Large intestine (tissue), 3 donors: ENCODE measurements around the gene GDPGP1. TPM values are rescaled to one million over a fixed set of nuclear protein-coding genes. Genes with fewer than 3 reads are reported as not detected.

Experiments used
- DNase-seq, 2 donors: peaks; one replicate each; pipeline versions ENCODE4 v3.0.0 to v3.0.0-alpha.2; 2013
- H3K27ac ChIP-seq: one replicate; pipeline ENCODE4 v1.5.1; 2013; ENCODE audit warnings: low read length
- H3K27me3 ChIP-seq: 2 replicates; pipeline ENCODE4 v1.6.1; 2013; ENCODE audit warnings: low read length; ENCODE audit not compliant: control insufficient read depth, insufficient read depth
- H3K36me3 ChIP-seq: 2 replicates; pipeline ENCODE4 v1.6.1; 2013; ENCODE audit warnings: low read length; ENCODE audit not compliant: control insufficient read depth, insufficient read depth
- H3K4me1 ChIP-seq: one replicate; pipeline ENCODE4 v1.6.1; 2013; ENCODE audit warnings: low read length; ENCODE audit not compliant: control insufficient read depth, insufficient read depth
- H3K4me3 ChIP-seq: one replicate; pipeline ENCODE4 v1.5.1; 2013; ENCODE audit warnings: low read length
- H3K9me3 ChIP-seq: one replicate; pipeline ENCODE4 v1.6.1; 2013; ENCODE audit warnings: mild to moderate bottlenecking, low read depth, low read length, moderate library complexity; ENCODE audit not compliant: control insufficient read depth
- WGBS: methylation state at CpG from one replicate; pipeline ENCODE4 v1.1.5; 2013; ENCODE audit warnings: low lambda C conversion rate; ENCODE audit not compliant: insufficient coverage; 5-methylcytosine and 5-hydroxymethylcytosine counted together
- polyA plus RNA-seq: library from polyadenylated mRNA; unstranded; fragments of 120-200 nt; gene quantifications from one replicate; pipeline ENCODE4 v1.2.1, GENCODE V29; 2013

GDPGP1 gene
- polyA plus RNA-seq, 1 donor, result 7.8 TPM

DNA sequence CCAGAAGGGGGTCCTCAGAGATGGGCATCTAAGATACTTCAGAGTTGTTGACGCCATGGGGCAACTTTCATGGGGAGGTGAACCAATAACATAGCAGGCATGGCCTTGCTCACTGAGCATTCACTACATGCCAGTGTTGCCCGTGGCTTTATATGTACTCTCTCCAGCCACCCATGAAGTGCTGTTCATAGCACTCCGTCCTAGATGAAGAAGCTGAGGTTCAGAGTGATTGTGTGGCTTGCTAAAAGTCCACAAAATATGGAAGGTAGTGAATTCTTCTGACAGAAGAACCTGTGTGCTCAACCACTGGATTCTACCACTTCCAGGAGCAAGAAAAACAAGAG, 42.7 kb upstream of the GDPGP1 start:
- WGBS, result no CpG with 5 or more reads among the region's 3 CpGs
- no peak overlapping the region for H3K4me3 ChIP-seq
- no peak for DNase-seq

GRCh38 chr15:90191794-90192509, 42.1 kb upstream of the GDPGP1 start:
- Histone ChIP-seq H3K4me3 (peak overlapping the region; percentile 8), H3K36me3 (peaks cover 5% of the 10 kb centered on the region), H3K4me1 (peaks cover 38% of the 10 kb centered on the region), H3K27ac (peak overlapping the region; percentile 88), H3K27me3 (no peaks in the 10 kb centered on the region), H3K9me3 (no peaks in the 10 kb centered on the region)
- WGBS, result no CpG with 5 or more reads among the region's 7 CpGs
- DNase-seq, result peak; percentile 90 to 95

More for the DNA sequence above, 42.7 kb upstream of the GDPGP1 start:
- Histone ChIP-seq H3K4me1 (peaks cover 38% of the 10 kb centered on the region), H3K36me3 (peaks cover 5% of the 10 kb centered on the region), H3K9me3 (no peaks in the 10 kb centered on the region), H3K27me3 (no peaks in the 10 kb centered on the region), H3K27ac (peak overlapping the region; percentile 88)

DNA sequence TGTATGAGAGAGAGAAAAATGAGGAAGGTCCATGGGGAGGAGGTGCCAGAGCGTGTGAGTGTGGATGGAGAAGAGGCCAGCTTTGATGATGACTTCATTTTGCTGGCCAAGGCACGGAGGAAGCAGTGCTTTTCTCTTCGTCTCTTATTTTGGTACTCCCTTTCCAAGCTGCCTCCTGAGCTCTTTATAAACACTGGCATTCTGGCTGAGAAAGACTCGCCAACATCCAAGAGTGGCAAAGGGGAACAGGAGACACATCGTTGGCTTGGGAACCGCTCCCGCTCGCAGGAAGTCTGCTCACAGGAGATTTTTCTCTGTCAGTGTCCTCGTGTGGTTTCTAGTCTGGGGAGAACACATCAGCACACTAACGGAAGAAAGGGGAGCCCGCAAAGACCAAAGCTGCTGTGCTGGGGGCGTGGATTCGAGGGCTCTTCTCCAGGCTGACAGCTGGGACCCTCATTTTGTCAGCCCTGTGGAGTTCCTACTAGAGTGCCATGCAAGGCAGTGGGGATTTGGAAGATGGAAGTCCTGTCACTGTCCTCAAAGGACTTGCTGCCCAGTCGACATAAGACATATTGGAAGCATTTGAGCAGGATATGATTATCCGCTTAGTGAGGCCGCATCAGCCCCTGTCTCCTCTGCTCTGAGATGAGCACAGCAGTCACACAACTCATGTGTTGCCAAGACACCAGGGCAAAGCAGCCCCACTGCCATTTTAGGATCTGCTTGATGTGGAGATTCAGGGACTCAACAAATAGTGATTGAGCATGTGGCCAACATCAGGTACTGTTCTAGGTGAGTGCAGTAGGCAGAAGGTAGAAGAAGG, 40.8 kb upstream of the GDPGP1 start:
- H3K9me3 ChIP-seq, result no peaks in the 10 kb centered on the region
- peak overlapping the region; percentile 88 for H3K27ac ChIP-seq
- no peak for DNase-seq
- H3K36me3 ChIP-seq, result peaks cover 5% of the 10 kb centered on the region
- H3K4me3 ChIP-seq, result no peak overlapping the region
- WGBS, result no CpG with 5 or more reads among the region's 16 CpGs
- H3K4me1 ChIP-seq, result peaks cover 38% of the 10 kb centered on the region
- H3K27me3 ChIP-seq, result no peaks in the 10 kb centered on the region

DNA sequence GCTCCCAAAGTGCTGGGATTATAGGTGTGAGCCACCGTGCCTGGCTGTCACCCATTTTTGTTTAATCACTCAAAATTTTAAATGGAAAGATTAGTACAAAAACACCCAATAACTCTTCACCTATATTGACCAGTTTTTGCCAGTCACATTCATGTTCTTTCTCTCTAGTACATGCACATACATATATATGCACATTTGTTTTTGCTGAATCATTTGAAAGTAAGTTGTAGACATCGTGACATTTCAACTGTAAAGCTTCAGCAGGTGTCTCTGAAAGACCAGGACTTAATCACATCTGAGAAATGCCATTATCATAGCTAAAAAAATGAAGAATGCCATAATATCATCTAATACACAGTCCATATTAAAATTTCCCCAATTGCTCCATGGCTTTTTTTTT, 39.4 kb upstream of the GDPGP1 start:
- H3K4me3 ChIP-seq, result no peak overlapping the region
- peaks cover 5% of the 10 kb centered on the region for H3K36me3 ChIP-seq
- H3K4me1 ChIP-seq, result peaks cover 38% of the 10 kb centered on the region
- no peaks in the 10 kb centered on the region for H3K27me3 ChIP-seq
- H3K9me3 ChIP-seq, result no peaks in the 10 kb centered on the region
- WGBS, result 100% methylated on average over 1 of the region's 2 CpGs
- H3K27ac ChIP-seq, result no peak overlapping the region
- no peak for DNase-seq

DNA sequence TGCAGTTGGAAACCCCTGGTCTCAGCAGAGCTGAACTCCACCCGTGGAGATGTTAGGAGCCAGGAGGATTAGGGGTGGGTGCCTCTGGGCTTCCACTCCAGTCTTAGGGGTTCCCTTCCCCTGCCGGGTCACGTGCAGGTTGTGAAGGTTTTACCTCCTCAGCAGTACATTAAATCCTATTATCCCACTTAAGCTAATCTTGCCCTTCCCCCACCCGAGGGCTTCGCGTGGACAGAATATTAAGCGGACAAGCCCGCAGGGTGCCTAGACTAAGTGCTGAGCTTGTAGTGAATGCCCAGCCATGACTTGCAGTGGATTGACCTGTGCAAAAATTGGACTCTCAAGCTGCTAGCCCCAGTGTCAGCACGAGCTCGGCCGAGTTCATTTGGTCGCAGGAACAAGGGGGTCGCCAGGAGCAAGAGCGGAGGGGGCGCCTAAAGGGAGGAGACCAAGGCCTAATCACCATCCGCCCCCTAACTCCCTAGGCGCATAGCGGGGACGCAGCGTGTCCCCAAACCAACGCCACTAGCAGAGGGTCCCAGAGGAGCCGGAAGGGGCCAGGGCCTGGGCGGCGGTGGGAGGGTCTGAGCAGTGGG, 33.4 kb upstream of the GDPGP1 start:
- H3K27me3 ChIP-seq, result no peaks in the 10 kb centered on the region
- WGBS, result no CpG with 5 or more reads among the region's 24 CpGs
- H3K4me1 ChIP-seq, result peaks cover 15% of the 10 kb centered on the region
- peak overlapping the region; percentile 76 for H3K27ac ChIP-seq
- H3K9me3 ChIP-seq, result no peaks in the 10 kb centered on the region
- peak overlapping the region; percentile 90 for H3K4me3 ChIP-seq
- peaks cover 17% of the 10 kb centered on the region for H3K36me3 ChIP-seq
- DNase-seq, result peak in 1 of 2 donors; percentile 37

DNA sequence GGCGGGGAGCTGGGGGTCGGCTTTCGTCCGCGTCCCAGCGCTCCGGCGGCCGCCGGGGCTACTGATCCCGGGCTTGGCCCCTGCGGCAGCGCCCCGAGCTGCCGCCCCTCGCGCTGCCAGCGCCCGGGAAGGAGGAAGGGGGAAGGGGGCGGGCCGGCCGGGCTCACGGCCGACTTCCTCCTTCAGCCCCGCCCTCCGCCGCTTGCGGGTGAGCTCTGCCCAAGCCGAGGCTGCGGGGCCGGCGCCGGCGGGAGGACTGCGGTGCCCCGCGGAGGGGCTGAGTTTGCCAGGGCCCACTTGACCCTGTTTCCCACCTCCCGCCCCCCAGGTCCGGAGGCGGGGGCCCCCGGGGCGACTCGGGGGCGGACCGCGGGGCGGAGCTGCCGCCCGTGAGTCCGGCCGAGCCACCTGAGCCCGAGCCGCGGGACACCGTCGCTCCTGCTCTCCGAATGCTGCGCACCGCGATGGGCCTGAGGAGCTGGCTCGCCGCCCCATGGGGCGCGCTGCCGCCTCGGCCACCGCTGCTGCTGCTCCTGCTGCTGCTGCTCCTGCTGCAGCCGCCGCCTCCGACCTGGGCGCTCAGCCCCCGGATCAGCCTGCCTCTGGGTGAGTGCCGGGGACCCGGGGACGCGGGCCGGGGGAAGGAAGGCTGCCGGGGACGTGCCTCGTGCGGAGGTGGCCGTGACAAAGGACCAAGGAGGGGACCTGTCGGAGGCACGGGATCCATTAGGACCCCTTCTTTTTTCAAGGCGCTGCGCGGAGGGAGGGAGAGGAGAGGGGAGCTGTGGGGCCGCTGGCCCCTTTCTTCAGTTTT, 32.7 kb upstream of the GDPGP1 start, which contains the start of gene SEMA4B:
Gene SEMA4B (plus strand): TSS at position 201 of the 814 bp plus-strand sequence. CDS start 249 bp downstream, at position 450.
- no CpG with 5 or more reads among the region's 88 CpGs for WGBS
- peak within 1 kb of the TSS; percentile 76 for H3K27ac ChIP-seq
- H3K9me3 ChIP-seq, result no peaks in the 10 kb centered on the region
- peak within 1 kb of the TSS; percentile 90 for H3K4me3 ChIP-seq
- H3K4me1 ChIP-seq, result peaks cover 15% of the 10 kb centered on the region
- DNase-seq, result peak; percentile 80 to 87
- H3K27me3 ChIP-seq, result no peaks in the 10 kb centered on the region
- H3K36me3 ChIP-seq, result peaks cover 24% of the 10 kb centered on the region

- H3K4me3 ChIP-seq, result peak overlapping the region; percentile 90
- WGBS, result no CpG with 5 or more reads among the region's 25 CpGs
- peak overlapping the region; percentile 67 for H3K27ac ChIP-seq
- no peaks in the 10 kb centered on the region for H3K27me3 ChIP-seq
- DNase-seq, result peak in 1 of 2 donors; percentile 45
- no peaks in the 10 kb centered on the region for H3K9me3 ChIP-seq
- peaks cover 30% of the 10 kb centered on the region for H3K36me3 ChIP-seq
- H3K4me1 ChIP-seq, result peaks cover 15% of the 10 kb centered on the region
These were observed 32.0 kb upstream of the GDPGP1 start for GRCh38 chr15:90201944-90202375.

GRCh38 chr15:90202929-90203328, 31.1 kb upstream of the GDPGP1 start:
- Histone ChIP-seq H3K4me3 (peak overlapping the region; percentile 90), H3K36me3 (peaks cover 36% of the 10 kb centered on the region), H3K4me1 (peaks cover 15% of the 10 kb centered on the region), H3K27me3 (no peaks in the 10 kb centered on the region), H3K27ac (no peak overlapping the region), H3K9me3 (no peaks in the 10 kb centered on the region)
- no peak for DNase-seq
- no CpG with 5 or more reads among the region's 4 CpGs for WGBS

DNA sequence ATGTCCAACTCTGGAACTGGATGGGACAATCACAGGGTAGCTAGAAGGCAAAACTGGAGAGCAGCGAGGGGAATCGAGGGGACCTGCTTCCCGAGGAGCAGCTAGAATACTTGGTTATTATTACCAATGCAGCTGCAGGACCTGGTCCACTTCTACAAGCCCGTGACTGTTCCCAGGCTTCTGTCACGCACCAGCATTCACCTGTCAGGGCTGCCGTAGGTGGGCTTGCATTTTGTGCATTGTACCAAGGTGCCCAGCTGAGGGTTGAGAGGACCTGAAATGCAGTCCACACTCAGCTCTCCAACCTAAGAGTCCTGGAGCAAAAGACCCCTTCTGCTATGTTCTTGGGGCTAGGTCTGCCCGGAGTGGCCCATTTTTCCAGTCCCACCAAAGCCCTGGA, 30.5 kb upstream of the GDPGP1 start:
- peaks cover 36% of the 10 kb centered on the region for H3K36me3 ChIP-seq
- no peak for DNase-seq
- peaks cover 15% of the 10 kb centered on the region for H3K4me1 ChIP-seq
- no peak overlapping the region for H3K27ac ChIP-seq
- no CpG with 5 or more reads among the region's 7 CpGs for WGBS
- no peaks in the 10 kb centered on the region for H3K9me3 ChIP-seq
- H3K4me3 ChIP-seq, result no peak overlapping the region
- no peaks in the 10 kb centered on the region for H3K27me3 ChIP-seq

GRCh38 chr15:90203922-90204321, 30.1 kb upstream of the GDPGP1 start:
- no peaks in the 10 kb centered on the region for H3K9me3 ChIP-seq
- peaks cover 36% of the 10 kb centered on the region for H3K36me3 ChIP-seq
- no peak overlapping the region for H3K27ac ChIP-seq
- H3K27me3 ChIP-seq, result no peaks in the 10 kb centered on the region
- WGBS, result no CpG with 5 or more reads among the region's 8 CpGs
- H3K4me1 ChIP-seq, result peaks cover 15% of the 10 kb centered on the region
- no peak for DNase-seq
- no peak overlapping the region for H3K4me3 ChIP-seq
